SK-N-SH (cell line): ENCODE results near the gene PTPN20.

Source experiments
- EZH2phosphoT487 ChIP-seq: fragments of 200-600 bp; sonication (generic); IDR thresholded peaks from 2 replicates; pipeline ENCODE4 v1.6.1; 2017; ENCODE audit warnings: low read depth, mixed run types, mild to moderate bottlenecking, antibody characterized with exemption, moderate library complexity, borderline replicate concordance
- GABPA ChIP-seq: IDR thresholded peaks from 2 replicates; pipeline ENCODE4 v1.4.0; 2012; ENCODE audit warnings: low read depth, mild to moderate bottlenecking
- JUND ChIP-seq: IDR thresholded peaks from 2 replicates; pipeline ENCODE4 v1.4.0; 2012
- MAX ChIP-seq: IDR thresholded peaks from 2 replicates; pipeline ENCODE4 v1.4.0; 2012; ENCODE audit warnings: low read depth
- MXI1 ChIP-seq: IDR thresholded peaks from 2 replicates; pipeline ENCODE4 v1.6.1; 2012; ENCODE audit warnings: mild to moderate bottlenecking, low read depth, low read length, improper control_type of control experiment
- NRF1 ChIP-seq: IDR thresholded peaks from 2 replicates; pipeline ENCODE4 v1.6.1; 2012; ENCODE audit warnings: low read depth, mild to moderate bottlenecking, low read length
- POLR2AphosphoS5 ChIP-seq: IDR thresholded peaks from 2 replicates; pipeline ENCODE4 v1.6.1; 2012; ENCODE audit warnings: low read depth, low read length
- RAD21 ChIP-seq: IDR thresholded peaks from 2 replicates; pipeline ENCODE4 v1.6.1; 2012; ENCODE audit warnings: mild to moderate bottlenecking, low read length
- RFX5 ChIP-seq: IDR thresholded peaks from 2 replicates; pipeline ENCODE4 v1.6.1; 2012; ENCODE audit warnings: mild to moderate bottlenecking, improper control_type of control experiment, low read length
- TAF1 ChIP-seq: IDR thresholded peaks from 2 replicates; pipeline ENCODE4 v1.6.1; 2012; ENCODE audit warnings: low read depth, mild to moderate bottlenecking, low read length, moderate library complexity, borderline replicate concordance
- USF2 ChIP-seq: fragments of 150-350 bp; IDR thresholded peaks from 2 replicates; pipeline ENCODE4 v1.6.1; 2017; ENCODE audit warnings: antibody characterized with exemption, low read length, low read depth, borderline replicate concordance
- YY1 ChIP-seq: IDR thresholded peaks from 2 replicates; pipeline ENCODE4 v1.4.0; 2012; ENCODE audit warnings: low read depth, mild to moderate bottlenecking
- TF ChIP-seq, protein P1 (sequence below): fragments of 200-600 bp; sonication (generic); IDR thresholded peaks from 2 replicates; pipeline ENCODE4 v1.6.1; 2017; ENCODE audit warnings: antibody characterized with exemption, mild to moderate bottlenecking, moderate library complexity

DNA sequence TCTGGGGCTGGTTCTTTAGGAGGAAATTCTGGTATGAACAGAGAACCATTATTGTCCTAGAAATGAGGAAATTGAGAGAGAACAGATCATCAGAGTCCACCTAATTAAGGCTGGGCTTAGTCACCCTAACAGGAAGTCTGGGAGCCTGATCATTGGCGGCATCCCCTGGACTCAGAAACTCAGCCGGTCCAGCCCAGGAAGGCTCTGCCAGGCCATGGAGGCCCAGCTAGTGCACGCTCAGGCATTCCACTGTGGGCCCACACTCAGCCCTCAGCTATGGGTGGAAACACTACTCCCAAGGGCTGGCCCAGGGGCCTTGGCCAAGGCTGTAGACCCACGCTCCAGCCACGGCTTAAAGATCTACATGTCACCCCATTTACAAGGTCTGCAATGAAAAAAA is 109.2 kb downstream of the PTPN20 start:
- TF ChIP-seq, protein P1, sequence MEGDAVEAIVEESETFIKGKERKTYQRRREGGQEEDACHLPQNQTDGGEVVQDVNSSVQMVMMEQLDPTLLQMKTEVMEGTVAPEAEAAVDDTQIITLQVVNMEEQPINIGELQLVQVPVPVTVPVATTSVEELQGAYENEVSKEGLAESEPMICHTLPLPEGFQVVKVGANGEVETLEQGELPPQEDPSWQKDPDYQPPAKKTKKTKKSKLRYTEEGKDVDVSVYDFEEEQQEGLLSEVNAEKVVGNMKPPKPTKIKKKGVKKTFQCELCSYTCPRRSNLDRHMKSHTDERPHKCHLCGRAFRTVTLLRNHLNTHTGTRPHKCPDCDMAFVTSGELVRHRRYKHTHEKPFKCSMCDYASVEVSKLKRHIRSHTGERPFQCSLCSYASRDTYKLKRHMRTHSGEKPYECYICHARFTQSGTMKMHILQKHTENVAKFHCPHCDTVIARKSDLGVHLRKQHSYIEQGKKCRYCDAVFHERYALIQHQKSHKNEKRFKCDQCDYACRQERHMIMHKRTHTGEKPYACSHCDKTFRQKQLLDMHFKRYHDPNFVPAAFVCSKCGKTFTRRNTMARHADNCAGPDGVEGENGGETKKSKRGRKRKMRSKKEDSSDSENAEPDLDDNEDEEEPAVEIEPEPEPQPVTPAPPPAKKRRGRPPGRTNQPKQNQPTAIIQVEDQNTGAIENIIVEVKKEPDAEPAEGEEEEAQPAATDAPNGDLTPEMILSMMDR = no peak
- TF ChIP-seq JUND = no peak
- no peak for TF ChIP-seq NRF1
- TF ChIP-seq EZH2phosphoT487 = no peak
- no peak for TF ChIP-seq RFX5
- no peak for TF ChIP-seq TAF1
- no peak for TF ChIP-seq USF2
- no peak for TF ChIP-seq MXI1
- no peak for TF ChIP-seq GABPA
- TF ChIP-seq POLR2AphosphoS5 = no peak
- TF ChIP-seq YY1 = no peak
- no peak for TF ChIP-seq MAX
- no peak for TF ChIP-seq RAD21
